Duodenal mucosa (tissue), 2 donors: ENCODE measurements around the gene TSC22D3.

ENCODE experiments used
- H3K27ac ChIP-seq: one replicate; pipeline ENCODE4 v1.7.0; 2013; ENCODE audit warnings: low read depth, low read length
- H3K27me3 ChIP-seq, 2 donors: one replicate each; pipeline ENCODE4 v1.7.0; 2013; ENCODE audit warnings: low read length in 2 of 2, control low read depth in 1 of 2; ENCODE audit not compliant: insufficient read depth in 2 of 2, control insufficient read depth in 1 of 2
- H3K36me3 ChIP-seq, 2 donors: one replicate each; pipeline ENCODE4 v1.7.0; 2013; ENCODE audit warnings: low read length in 2 of 2, control low read depth in 1 of 2; ENCODE audit not compliant: insufficient read depth in 2 of 2, control insufficient read depth in 1 of 2
- H3K4me1 ChIP-seq, 2 donors: one replicate each; pipeline ENCODE4 v1.7.0; 2013; ENCODE audit warnings: low read length in 2 of 2, control low read depth in 1 of 2; ENCODE audit not compliant: insufficient read depth in 2 of 2, control insufficient read depth in 1 of 2
- H3K4me3 ChIP-seq, 2 donors: one replicate each; pipeline ENCODE4 v1.7.0; 2013; ENCODE audit warnings: low read length in 2 of 2, low read depth in 1 of 2
- H3K9ac ChIP-seq, 2 donors: one replicate each; pipeline ENCODE4 v1.7.0; 2013; ENCODE audit warnings: low read length in 2 of 2, low read depth in 1 of 2
- H3K9me3 ChIP-seq, 2 donors: one replicate each; pipeline ENCODE4 v1.7.0; 2013; ENCODE audit warnings: low read length in 2 of 2, control low read depth in 1 of 2; ENCODE audit not compliant: control insufficient read depth in 1 of 2

TSC22D3 gene

DNA sequence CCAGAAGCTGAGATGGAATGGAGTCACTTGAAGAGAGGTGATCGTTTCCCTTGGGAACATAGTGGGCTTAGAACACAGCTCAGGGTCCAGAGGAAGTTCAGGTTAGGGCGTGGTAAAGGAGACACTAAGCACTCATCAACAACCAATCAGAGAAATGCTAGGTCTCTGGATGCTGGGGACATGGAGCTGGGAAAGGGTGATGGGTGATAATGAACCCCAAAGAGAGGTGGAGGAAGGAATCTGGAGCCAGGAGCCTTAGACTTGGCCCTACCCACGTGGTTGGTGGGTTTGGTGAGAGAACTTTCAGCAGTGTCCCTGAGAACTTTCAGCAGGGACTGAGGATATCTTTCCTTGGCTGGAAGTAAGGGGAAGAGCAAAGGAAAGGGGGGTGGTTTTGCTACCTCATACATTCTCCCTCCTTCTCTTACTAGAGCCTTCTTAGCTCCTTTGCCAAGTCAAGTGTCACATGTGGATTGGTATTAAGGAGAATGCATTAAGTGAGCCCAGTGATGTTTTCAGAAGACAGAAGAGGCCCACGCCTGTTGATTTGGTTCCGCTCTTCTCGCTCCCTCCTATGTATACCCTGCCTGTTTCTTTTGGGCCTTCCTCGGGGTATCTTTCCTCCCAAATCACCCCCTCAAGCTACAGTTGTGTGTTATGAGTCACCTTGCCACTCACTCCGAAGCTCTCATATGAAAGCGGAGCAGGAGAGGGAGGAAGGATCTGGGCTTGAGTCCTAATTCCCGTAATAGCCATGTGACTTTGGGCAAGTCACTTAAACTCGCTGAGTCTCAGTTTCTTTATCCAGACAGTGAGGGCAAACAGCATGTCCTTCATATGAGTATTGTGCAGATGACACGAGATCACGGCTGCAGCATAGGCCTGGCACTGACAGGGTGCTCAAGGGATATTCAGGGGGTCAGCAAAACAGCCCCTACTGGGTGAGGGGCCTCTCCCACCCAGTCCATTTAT, 63.1 kb downstream of the TSC22D3 start:
- no peaks in the 10 kb centered on the region for H3K9me3 ChIP-seq
- no peaks in the 10 kb centered on the region for H3K27me3 ChIP-seq
- H3K4me1 ChIP-seq = peaks cover 25 to 33% of the 10 kb centered on the region in 2 donors
- H3K4me3 ChIP-seq = no peak overlapping the region
- H3K27ac ChIP-seq = peak overlapping the region; percentile 62
- H3K36me3 ChIP-seq = peaks cover 20 to 28% of the 10 kb centered on the region in 2 donors
- no peak overlapping the region for H3K9ac ChIP-seq

- H3K9ac ChIP-seq = no peak overlapping the region
- H3K9me3 ChIP-seq = no peaks in the 10 kb centered on the region
- H3K36me3 ChIP-seq = peaks cover 20 to 28% of the 10 kb centered on the region in 2 donors
- H3K4me1 ChIP-seq = peaks cover 19 to 28% of the 10 kb centered on the region in 2 donors
- H3K27ac ChIP-seq = peak overlapping the region; percentile 66
- H3K27me3 ChIP-seq = no peaks in the 10 kb centered on the region
- no peak overlapping the region for H3K4me3 ChIP-seq
Observed at GRCh38 chrX:107711521-107712181, 63.9 kb downstream of the TSC22D3 start.

DNA sequence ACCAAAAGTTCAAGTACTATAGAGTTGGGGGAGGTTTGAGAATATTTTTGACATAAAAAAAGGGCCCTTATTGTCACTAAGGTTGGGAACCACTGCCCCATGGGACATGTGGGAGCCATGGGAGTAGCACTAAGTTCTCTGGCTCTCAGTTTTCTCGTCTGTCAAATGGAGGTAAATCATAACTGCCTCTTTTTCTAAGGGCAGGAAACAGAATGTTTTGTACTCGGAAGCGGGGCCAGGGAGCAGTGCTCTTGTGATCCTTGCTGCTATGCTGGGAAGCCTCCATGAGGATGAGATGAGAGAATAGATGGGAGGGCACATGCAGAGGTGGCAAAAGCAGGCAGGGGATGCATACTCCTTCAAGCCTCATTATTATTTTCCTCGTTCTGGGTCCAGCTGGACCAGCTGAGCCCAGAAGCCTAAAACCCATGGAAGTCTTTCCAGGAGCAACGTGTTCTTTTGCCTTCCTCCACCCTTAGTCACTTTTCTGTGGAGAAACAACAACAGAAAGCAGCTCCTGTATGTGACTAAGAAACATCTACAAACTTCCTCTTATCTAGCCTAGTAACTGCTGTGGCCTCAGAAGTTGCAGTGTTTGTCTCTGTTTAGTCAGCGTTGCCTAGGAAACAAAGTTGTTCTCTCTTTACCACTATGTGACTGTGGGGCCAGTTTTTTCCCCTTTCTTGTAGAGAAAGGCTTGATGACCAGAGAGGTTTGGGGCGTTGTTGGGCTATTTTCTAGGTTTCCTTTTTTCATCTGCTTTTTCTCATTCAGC, 64.8 kb downstream of the TSC22D3 start:
- H3K9ac ChIP-seq = peak overlapping the region; percentile 54 to 60
- H3K4me1 ChIP-seq = peaks cover 19 to 28% of the 10 kb centered on the region in 2 donors

DNA sequence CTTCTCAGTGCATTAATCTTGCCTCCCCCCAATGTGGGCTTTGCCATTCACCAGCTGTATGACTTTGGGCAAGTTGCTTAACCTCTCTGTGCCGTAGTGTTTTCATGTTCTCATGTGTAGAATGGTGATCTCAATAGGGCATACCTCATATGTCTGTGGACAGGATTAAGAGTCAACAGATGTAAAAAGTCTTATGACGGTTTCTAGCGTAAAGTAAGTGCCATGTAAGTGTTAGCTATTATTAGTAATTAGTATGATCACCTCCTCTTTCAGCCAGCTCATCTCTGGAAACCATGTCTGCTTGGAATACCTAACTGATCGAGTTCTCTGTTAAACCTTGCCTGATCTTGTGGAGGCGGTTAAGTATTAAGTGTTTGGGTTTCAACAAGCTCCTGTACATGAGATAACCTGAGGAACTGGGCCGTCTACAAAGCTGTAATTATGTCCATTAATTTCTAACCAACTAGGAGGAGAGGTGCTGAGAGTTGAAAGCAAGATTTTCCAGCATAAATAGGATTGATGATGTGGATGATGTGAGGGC, 66.3 kb downstream of the TSC22D3 start:
- H3K36me3 ChIP-seq = peaks cover 7 to 13% of the 10 kb centered on the region in 2 donors
- H3K9ac ChIP-seq = no peak overlapping the region
- H3K9me3 ChIP-seq = no peaks in the 10 kb centered on the region
- H3K4me3 ChIP-seq = no peak overlapping the region
- no peak overlapping the region for H3K27ac ChIP-seq
- H3K4me1 ChIP-seq = peaks cover 17 to 19% of the 10 kb centered on the region in 2 donors
- no peaks in the 10 kb centered on the region for H3K27me3 ChIP-seq

More for the DNA sequence above, 64.8 kb downstream of the TSC22D3 start:
- Histone ChIP-seq H3K4me3 (peak overlapping the region in 1 of 2 donors; percentile 32), H3K27me3 (no peaks in the 10 kb centered on the region), H3K36me3 (peaks cover 20 to 27% of the 10 kb centered on the region in 2 donors), H3K27ac (peak overlapping the region; percentile 78), H3K9me3 (no peaks in the 10 kb centered on the region)

DNA sequence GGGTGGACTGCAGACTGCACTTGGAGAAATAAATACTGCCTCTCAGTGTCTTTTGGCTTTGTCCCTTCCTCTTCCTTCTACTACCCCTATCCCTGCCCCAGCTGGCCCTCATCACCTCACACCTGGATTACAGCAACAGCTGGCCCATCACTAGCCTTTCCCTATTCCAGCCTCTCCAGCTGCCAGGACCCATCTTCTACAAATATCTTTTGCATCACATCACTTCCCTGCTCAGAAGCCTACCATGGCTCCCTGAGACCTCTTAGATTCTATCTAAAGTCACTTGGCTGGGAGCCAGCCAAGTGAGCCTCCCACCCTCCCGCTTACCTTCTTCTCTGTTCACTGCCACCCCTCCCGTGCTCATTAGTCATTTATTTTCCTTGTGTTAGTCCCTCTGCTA, 66.8 kb downstream of the TSC22D3 start:
- Histone ChIP-seq H3K27ac (no peak overlapping the region), H3K36me3 (peaks cover 1 to 7% of the 10 kb centered on the region in 2 donors), H3K4me1 (peaks cover 14 to 17% of the 10 kb centered on the region in 2 donors), H3K27me3 (no peaks in the 10 kb centered on the region), H3K4me3 (no peak overlapping the region), H3K9me3 (no peaks in the 10 kb centered on the region), H3K9ac (no peak overlapping the region)

DNA sequence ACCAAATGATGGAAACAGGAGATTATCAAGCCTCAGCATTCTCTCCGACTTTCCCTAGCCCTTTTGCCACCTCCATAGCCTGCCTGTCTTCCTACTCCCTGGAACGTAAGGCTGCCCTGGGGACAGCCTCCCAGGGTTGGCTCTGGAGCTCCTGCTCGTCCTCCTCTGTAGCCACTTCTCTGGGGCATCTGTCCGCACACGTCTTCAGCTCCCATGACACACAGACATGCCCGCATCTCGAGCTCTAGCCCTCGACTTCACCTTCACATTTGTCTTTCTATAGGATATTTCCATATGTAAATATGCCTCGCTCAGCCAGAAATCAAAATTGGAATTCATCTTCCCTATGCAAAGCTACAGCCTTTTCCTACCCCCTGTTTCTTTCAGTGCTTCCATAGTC, 67.7 kb downstream of the TSC22D3 start:
- Histone ChIP-seq H3K9me3 (no peaks in the 10 kb centered on the region), H3K4me3 (no peak overlapping the region), H3K27me3 (no peaks in the 10 kb centered on the region), H3K27ac (no peak overlapping the region), H3K36me3 (no peaks in the 10 kb centered on the region), H3K4me1 (peaks cover 13 to 15% of the 10 kb centered on the region in 2 donors), H3K9ac (no peak overlapping the region)

GRCh38 chrX:107706309-107706708, 69.3 kb downstream of the TSC22D3 start:
- H3K9ac ChIP-seq = no peak overlapping the region
- H3K36me3 ChIP-seq = no peaks in the 10 kb centered on the region
- no peak overlapping the region for H3K4me3 ChIP-seq
- H3K9me3 ChIP-seq = no peaks in the 10 kb centered on the region
- peaks cover 6 to 11% of the 10 kb centered on the region in 2 donors for H3K4me1 ChIP-seq
- no peak overlapping the region for H3K27ac ChIP-seq
- no peaks in the 10 kb centered on the region for H3K27me3 ChIP-seq

DNA sequence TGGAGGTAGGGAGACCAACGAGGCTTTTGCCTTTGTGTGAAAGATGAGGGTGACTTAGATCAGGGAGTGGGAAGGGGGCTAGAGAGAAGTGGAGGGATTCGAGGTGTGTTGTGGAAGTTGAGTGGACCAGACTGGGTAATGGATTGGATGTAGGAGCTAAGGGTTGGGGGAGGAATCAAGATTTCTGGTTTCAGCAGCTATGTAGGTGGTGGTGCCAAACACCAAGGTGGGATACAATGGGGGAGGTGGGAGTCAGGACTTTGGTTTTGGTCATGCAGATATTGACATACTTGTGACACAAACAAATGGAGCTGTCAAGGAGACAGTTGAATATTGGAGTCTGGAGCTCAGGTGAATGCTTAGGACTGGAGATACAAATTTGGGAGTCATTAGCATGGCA, 71.0 kb downstream of the TSC22D3 start:
- Histone ChIP-seq H3K27ac (no peak overlapping the region), H3K9ac (no peak overlapping the region), H3K27me3 (no peaks in the 10 kb centered on the region), H3K4me3 (no peak overlapping the region), H3K36me3 (no peaks in the 10 kb centered on the region), H3K4me1 (peaks cover 7 to 10% of the 10 kb centered on the region in 2 donors), H3K9me3 (no peaks in the 10 kb centered on the region)

- H3K9ac ChIP-seq = no peak overlapping the region
- no peak overlapping the region for H3K27ac ChIP-seq
- H3K27me3 ChIP-seq = no peaks in the 10 kb centered on the region
- no peaks in the 10 kb centered on the region for H3K36me3 ChIP-seq
- peaks cover 7 to 10% of the 10 kb centered on the region in 2 donors for H3K4me1 ChIP-seq
- no peaks in the 10 kb centered on the region for H3K9me3 ChIP-seq
- H3K4me3 ChIP-seq = no peak overlapping the region
Observed at GRCh38 chrX:107704181-107704580, 71.4 kb downstream of the TSC22D3 start.
